SJSA1 (cell line): ENCODE data around the gene FRMPD4. TPM values are rescaled to one million over a fixed set of nuclear protein-coding genes. Genes with fewer than 3 reads are reported as not detected.

Source experiments
- DNase-seq, 2 experiments: peaks; one replicate each; pipeline ENCODE4 v3.0.0-alpha.2; 2015 to 2020; ENCODE audit warnings: low spot score in 2 of 2, low read depth in 1 of 2
- H3K27ac ChIP-seq: fragments of 250-450 bp; sonication (Bioruptor Pico); 2 replicates; pipeline ENCODE4 v1.5.1; 2020; ENCODE audit warnings: mild to moderate bottlenecking, moderate library complexity
- H3K27me3 ChIP-seq: fragments of 250-450 bp; sonication (Bioruptor Pico); replicated peaks from 2 replicates; pipeline ENCODE4 v1.5.1; 2020; ENCODE audit warnings: mild to moderate bottlenecking, moderate library complexity
- H3K36me3 ChIP-seq: fragments of 250-450 bp; sonication (Bioruptor Pico); 2 replicates; pipeline ENCODE4 v1.5.1; 2020; ENCODE audit warnings: mild to moderate bottlenecking
- H3K4me1 ChIP-seq: fragments of 250-450 bp; sonication (Bioruptor Pico); replicated peaks from 2 replicates; pipeline ENCODE4 v1.6.1; 2021; ENCODE audit warnings: mild to moderate bottlenecking
- H3K4me3 ChIP-seq: fragments of 250-450 bp; sonication (Bioruptor Pico); 2 replicates; pipeline ENCODE4 v1.5.1; 2020; ENCODE audit warnings: mild to moderate bottlenecking
- H3K9me3 ChIP-seq: fragments of 250-450 bp; sonication (Bioruptor Pico); replicated peaks from 2 replicates; pipeline ENCODE4 v1.5.1; 2020; ENCODE audit warnings: mild to moderate bottlenecking
- total RNA-seq: library from RNA; depleted of rRNA; stranded (reverse); fragments of >200 nt; shearing (Covaris generic); gene quantifications from 2 replicates; pipeline ENCODE4 v1.2.3, GENCODE V29; 2014

The FRMPD4 gene
- total RNA-seq, 1 experiment from 2014 or later = 0.03 TPM

GRCh38 chrX:12685541-12685940 is 547.3 kb downstream of the FRMPD4 start:
- no peak overlapping the region for H3K4me3 ChIP-seq
- no peaks in the 10 kb centered on the region for H3K4me1 ChIP-seq
- H3K27me3 ChIP-seq = no peaks in the 10 kb centered on the region
- no peak overlapping the region for H3K27ac ChIP-seq
- H3K9me3 ChIP-seq = no peaks in the 10 kb centered on the region
- DNase-seq = no peak
- no peaks in the 10 kb centered on the region for H3K36me3 ChIP-seq

GRCh38 chrX:12686331-12686730 is 548.1 kb downstream of the FRMPD4 start:
- Histone ChIP-seq H3K27me3 (no peaks in the 10 kb centered on the region), H3K4me1 (no peaks in the 10 kb centered on the region), H3K4me3 (no peak overlapping the region), H3K9me3 (no peaks in the 10 kb centered on the region), H3K27ac (no peak overlapping the region), H3K36me3 (no peaks in the 10 kb centered on the region)
- DNase-seq = no peak

GRCh38 chrX:12690646-12691045 is 552.4 kb downstream of the FRMPD4 start:
- H3K9me3 ChIP-seq = no peaks in the 10 kb centered on the region
- H3K27me3 ChIP-seq = no peaks in the 10 kb centered on the region
- H3K4me3 ChIP-seq = no peak overlapping the region
- no peak overlapping the region for H3K27ac ChIP-seq
- no peaks in the 10 kb centered on the region for H3K4me1 ChIP-seq
- DNase-seq = no peak
- H3K36me3 ChIP-seq = no peaks in the 10 kb centered on the region

GRCh38 chrX:12693754-12694153 is 555.5 kb downstream of the FRMPD4 start:
- Histone ChIP-seq H3K27me3 (no peaks in the 10 kb centered on the region), H3K9me3 (no peaks in the 10 kb centered on the region), H3K4me1 (no peaks in the 10 kb centered on the region), H3K27ac (no peak overlapping the region), H3K36me3 (no peaks in the 10 kb centered on the region), H3K4me3 (no peak overlapping the region)
- no peak for DNase-seq

- Histone ChIP-seq H3K4me1 (no peaks in the 10 kb centered on the region), H3K27ac (no peak overlapping the region), H3K4me3 (no peak overlapping the region), H3K27me3 (no peaks in the 10 kb centered on the region), H3K9me3 (no peaks in the 10 kb centered on the region), H3K36me3 (no peaks in the 10 kb centered on the region)
- no peak for DNase-seq
These were observed 562.5 kb downstream of the FRMPD4 start for GRCh38 chrX:12700745-12701144.

GRCh38 chrX:12701628-12702027 is 563.4 kb downstream of the FRMPD4 start:
- no peak overlapping the region for H3K4me3 ChIP-seq
- H3K9me3 ChIP-seq = no peaks in the 10 kb centered on the region
- H3K27me3 ChIP-seq = no peaks in the 10 kb centered on the region
- DNase-seq = peak; percentile 6 to 46
- no peaks in the 10 kb centered on the region for H3K36me3 ChIP-seq
- no peak overlapping the region for H3K27ac ChIP-seq
- no peaks in the 10 kb centered on the region for H3K4me1 ChIP-seq

GRCh38 chrX:12702509-12703091 is 564.3 kb downstream of the FRMPD4 start:
- H3K9me3 ChIP-seq = no peaks in the 10 kb centered on the region
- no peaks in the 10 kb centered on the region for H3K4me1 ChIP-seq
- no peak overlapping the region for H3K4me3 ChIP-seq
- H3K27me3 ChIP-seq = no peaks in the 10 kb centered on the region
- H3K36me3 ChIP-seq = no peaks in the 10 kb centered on the region
- no peak for DNase-seq
- H3K27ac ChIP-seq = no peak overlapping the region

GRCh38 chrX:12704706-12705105 is 566.4 kb downstream of the FRMPD4 start:
- H3K9me3 ChIP-seq = no peaks in the 10 kb centered on the region
- H3K27me3 ChIP-seq = no peaks in the 10 kb centered on the region
- no peak for DNase-seq
- no peak overlapping the region for H3K27ac ChIP-seq
- no peak overlapping the region for H3K4me3 ChIP-seq
- H3K4me1 ChIP-seq = no peaks in the 10 kb centered on the region
- H3K36me3 ChIP-seq = no peaks in the 10 kb centered on the region

- H3K36me3 ChIP-seq = no peaks in the 10 kb centered on the region
- no peak for DNase-seq
- no peak overlapping the region for H3K4me3 ChIP-seq
- H3K27me3 ChIP-seq = no peaks in the 10 kb centered on the region
- H3K9me3 ChIP-seq = no peaks in the 10 kb centered on the region
- no peak overlapping the region for H3K27ac ChIP-seq
- no peaks in the 10 kb centered on the region for H3K4me1 ChIP-seq
These were observed 570.8 kb downstream of the FRMPD4 start for GRCh38 chrX:12709047-12709446.

GRCh38 chrX:12711435-12712040 is 573.3 kb downstream of the FRMPD4 start:
- H3K4me1 ChIP-seq = no peaks in the 10 kb centered on the region
- H3K9me3 ChIP-seq = no peaks in the 10 kb centered on the region
- H3K36me3 ChIP-seq = no peaks in the 10 kb centered on the region
- no peak for DNase-seq
- no peak overlapping the region for H3K27ac ChIP-seq
- H3K4me3 ChIP-seq = no peak overlapping the region
- H3K27me3 ChIP-seq = no peaks in the 10 kb centered on the region

GRCh38 chrX:12716574-12716973 is 578.3 kb downstream of the FRMPD4 start:
- Histone ChIP-seq H3K9me3 (no peaks in the 10 kb centered on the region), H3K27ac (no peak overlapping the region), H3K4me1 (no peaks in the 10 kb centered on the region), H3K36me3 (no peaks in the 10 kb centered on the region), H3K4me3 (no peak overlapping the region), H3K27me3 (no peaks in the 10 kb centered on the region)
- no peak for DNase-seq

GRCh38 chrX:12719837-12720236 is 581.6 kb downstream of the FRMPD4 start:
- H3K36me3 ChIP-seq = no peaks in the 10 kb centered on the region
- no peak overlapping the region for H3K27ac ChIP-seq
- H3K9me3 ChIP-seq = no peaks in the 10 kb centered on the region
- DNase-seq = no peak
- no peak overlapping the region for H3K4me3 ChIP-seq
- H3K27me3 ChIP-seq = no peaks in the 10 kb centered on the region
- no peaks in the 10 kb centered on the region for H3K4me1 ChIP-seq

GRCh38 chrX:12721042-12721441 is 582.8 kb downstream of the FRMPD4 start:
- Histone ChIP-seq H3K4me1 (no peaks in the 10 kb centered on the region), H3K36me3 (no peaks in the 10 kb centered on the region), H3K27me3 (no peaks in the 10 kb centered on the region), H3K4me3 (no peak overlapping the region), H3K9me3 (no peaks in the 10 kb centered on the region), H3K27ac (no peak overlapping the region)
- DNase-seq = no peak

GRCh38 chrX:12722314-12722713 is 584.0 kb downstream of the FRMPD4 start:
- Histone ChIP-seq H3K9me3 (no peaks in the 10 kb centered on the region), H3K4me3 (no peak overlapping the region), H3K27ac (no peak overlapping the region), H3K27me3 (no peaks in the 10 kb centered on the region), H3K4me1 (no peaks in the 10 kb centered on the region), H3K36me3 (no peaks in the 10 kb centered on the region)
- no peak for DNase-seq

- Histone ChIP-seq H3K27me3 (no peaks in the 10 kb centered on the region), H3K27ac (no peak overlapping the region), H3K4me1 (no peaks in the 10 kb centered on the region), H3K4me3 (no peak overlapping the region), H3K36me3 (no peaks in the 10 kb centered on the region), H3K9me3 (no peaks in the 10 kb centered on the region)
- no peak for DNase-seq
These were observed 603.1 kb downstream of the FRMPD4 start for GRCh38 chrX:12741416-12741815.
